GM06990 (cell line): Measurements from ENCODE around the gene SEMA5A.

ENCODE experiments used
- DNase-seq: peaks from one replicate; pipeline ENCODE4 v3.0.0-alpha.2; 2011; ENCODE audit not compliant: insufficient read length; ENCODE audit errors: extremely low read depth
- H3K27me3 ChIP-seq: replicated peaks from 2 replicates; pipeline ENCODE4 v1.6.0; 2011; ENCODE audit warnings: low read length; ENCODE audit not compliant: control insufficient read depth, insufficient read depth
- H3K36me3 ChIP-seq: 2 replicates; pipeline ENCODE4 v1.5.1; 2011; ENCODE audit warnings: low read length; ENCODE audit not compliant: control insufficient read depth, insufficient read depth
- H3K4me3 ChIP-seq: replicated peaks from 2 replicates; pipeline ENCODE4 v1.5.1; 2011; ENCODE audit warnings: low read depth, mild to moderate bottlenecking, control low read depth, low read length
- CTCF ChIP-seq: IDR thresholded peaks from 2 replicates; pipeline ENCODE4 v1.5.1; 2011; ENCODE audit warnings: low read length, control low read depth, mild to moderate bottlenecking, inconsistent platforms; ENCODE audit not compliant: insufficient read depth, poor library complexity, severe bottlenecking

The SEMA5A gene

GRCh38 chr5:9284272-9284671, 261.6 kb downstream of the SEMA5A start:
- no peak for TF ChIP-seq CTCF
- no peak for DNase-seq
- H3K4me3 ChIP-seq: no peak overlapping the region
- no peaks in the 10 kb centered on the region for H3K36me3 ChIP-seq
- H3K27me3 ChIP-seq: no peaks in the 10 kb centered on the region; the same call in 1 of the 2 replicates

GRCh38 chr5:9283473-9283872, 262.4 kb downstream of the SEMA5A start:
- TF ChIP-seq CTCF: no peak
- no peaks in the 10 kb centered on the region for H3K36me3 ChIP-seq
- DNase-seq: no peak
- no peak overlapping the region for H3K4me3 ChIP-seq
- no peaks in the 10 kb centered on the region; the same call in 1 of the 2 replicates for H3K27me3 ChIP-seq

- no peak for TF ChIP-seq CTCF
- Histone ChIP-seq H3K27me3 (no peaks in the 10 kb centered on the region; the same call in 1 of the 2 replicates), H3K36me3 (no peaks in the 10 kb centered on the region), H3K4me3 (no peak overlapping the region)
- DNase-seq: no peak
Measured at GRCh38 chr5:9283021-9283420, 262.9 kb downstream of the SEMA5A start.

GRCh38 chr5:9282211-9282610, 263.7 kb downstream of the SEMA5A start:
- no peaks in the 10 kb centered on the region for H3K36me3 ChIP-seq
- TF ChIP-seq CTCF: no peak
- H3K4me3 ChIP-seq: no peak overlapping the region
- H3K27me3 ChIP-seq: no peaks in the 10 kb centered on the region; the same call in 1 of the 2 replicates
- no peak for DNase-seq

- TF ChIP-seq CTCF: no peak
- DNase-seq: no peak
- Histone ChIP-seq H3K36me3 (no peaks in the 10 kb centered on the region), H3K27me3 (no peaks in the 10 kb centered on the region; the same call in 1 of the 2 replicates), H3K4me3 (no peak overlapping the region)
Measured at GRCh38 chr5:9279774-9280173, 266.1 kb downstream of the SEMA5A start.
